Vagina (tissue), 2 donors: ENCODE data around the gene OVCA2.

Experiments
- POLR2AphosphoS5 ChIP-seq, 2 donors: sonication (generic); formaldehyde crosslinking; IDR thresholded peaks; one replicate each; pipeline ENCODE4 v1.9.0; 2017; ENCODE audit warnings: antibody characterized with exemption in 2 of 2, mild to moderate bottlenecking in 2 of 2, low read depth in 1 of 2; ENCODE audit not compliant: insufficient read depth in 1 of 2
- TF ChIP-seq, protein P1 (sequence below), 3 experiments: fragments of 450-650 bp in 2 of 3; fragments of 200-600 bp in 1 of 3; sonication (generic) in 1 of 3; IDR thresholded peaks; one replicate each; pipeline ENCODE4 v1.5.1; 2017 to 2019; ENCODE audit warnings: antibody characterized with exemption in 3 of 3, mild to moderate bottlenecking in 2 of 3, moderate library complexity in 2 of 3

DNA sequence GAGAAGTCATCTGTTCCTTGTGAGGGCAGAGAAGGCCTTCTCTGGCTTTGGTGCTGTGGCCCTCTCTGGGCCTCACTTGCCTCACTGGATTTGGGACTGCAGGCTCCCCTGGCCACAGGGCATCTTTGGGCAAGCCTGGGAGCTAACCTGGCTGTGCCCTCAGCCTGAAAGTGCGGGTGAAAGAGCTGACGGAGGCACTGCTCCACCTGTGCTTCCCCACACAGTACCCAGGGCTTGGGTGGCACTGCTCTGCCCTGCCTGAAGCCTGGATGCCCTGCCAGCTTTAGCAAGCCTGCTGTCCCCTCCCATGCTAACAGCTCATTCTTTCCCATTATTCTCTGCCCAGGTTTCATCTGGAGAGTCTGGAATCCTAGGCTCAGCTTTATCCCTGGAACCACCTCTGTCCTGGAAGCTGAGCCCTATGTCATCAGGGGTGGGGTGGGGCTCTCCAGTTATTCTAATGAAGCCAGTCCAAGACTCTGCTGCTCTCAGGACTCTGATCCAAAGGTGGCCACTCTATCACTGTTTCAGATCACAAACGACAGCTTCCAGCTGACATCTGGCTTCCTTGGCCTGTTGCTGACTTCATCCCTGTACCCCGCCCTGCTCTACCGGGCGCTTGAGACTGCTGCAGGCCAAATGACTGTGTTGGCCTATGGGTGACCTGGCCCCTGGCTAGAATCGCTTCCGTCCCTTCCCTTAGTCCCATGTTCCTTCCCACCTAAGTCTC, 42.4 kb downstream of the OVCA2 start:
- TF ChIP-seq, protein P1, sequence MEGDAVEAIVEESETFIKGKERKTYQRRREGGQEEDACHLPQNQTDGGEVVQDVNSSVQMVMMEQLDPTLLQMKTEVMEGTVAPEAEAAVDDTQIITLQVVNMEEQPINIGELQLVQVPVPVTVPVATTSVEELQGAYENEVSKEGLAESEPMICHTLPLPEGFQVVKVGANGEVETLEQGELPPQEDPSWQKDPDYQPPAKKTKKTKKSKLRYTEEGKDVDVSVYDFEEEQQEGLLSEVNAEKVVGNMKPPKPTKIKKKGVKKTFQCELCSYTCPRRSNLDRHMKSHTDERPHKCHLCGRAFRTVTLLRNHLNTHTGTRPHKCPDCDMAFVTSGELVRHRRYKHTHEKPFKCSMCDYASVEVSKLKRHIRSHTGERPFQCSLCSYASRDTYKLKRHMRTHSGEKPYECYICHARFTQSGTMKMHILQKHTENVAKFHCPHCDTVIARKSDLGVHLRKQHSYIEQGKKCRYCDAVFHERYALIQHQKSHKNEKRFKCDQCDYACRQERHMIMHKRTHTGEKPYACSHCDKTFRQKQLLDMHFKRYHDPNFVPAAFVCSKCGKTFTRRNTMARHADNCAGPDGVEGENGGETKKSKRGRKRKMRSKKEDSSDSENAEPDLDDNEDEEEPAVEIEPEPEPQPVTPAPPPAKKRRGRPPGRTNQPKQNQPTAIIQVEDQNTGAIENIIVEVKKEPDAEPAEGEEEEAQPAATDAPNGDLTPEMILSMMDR (IDR thresholded peaks at IDR 0.05): no peak
- peak in 1 of 2 donors; percentile 43 for TF ChIP-seq POLR2AphosphoS5 (IDR thresholded peaks at IDR 0.05; ENCODE audit: insufficient read depth in 1 of 2, low read depth in 1 of 2)
